Subcutaneous preadipocyte (primary cell): ENCODE data around the gene PAX1. TPM values are rescaled to one million over a fixed set of nuclear protein-coding genes. Genes with fewer than 3 reads are reported as not detected.

Source experiments
- small RNA-seq: library from RNA; depleted of rRNA; stranded (forward); fragments of <200 nt; gene quantifications from one replicate; pipeline ENCODE3, GENCODE V24; 2012
- total RNA-seq: library from RNA; depleted of rRNA; stranded (reverse); fragments of >200 nt; gene quantifications from 2 replicates; pipeline ENCODE4 v1.2.3, GENCODE V29; 2012

Gene PAX1
- not detected in 2 replicates for total RNA-seq

DNA sequence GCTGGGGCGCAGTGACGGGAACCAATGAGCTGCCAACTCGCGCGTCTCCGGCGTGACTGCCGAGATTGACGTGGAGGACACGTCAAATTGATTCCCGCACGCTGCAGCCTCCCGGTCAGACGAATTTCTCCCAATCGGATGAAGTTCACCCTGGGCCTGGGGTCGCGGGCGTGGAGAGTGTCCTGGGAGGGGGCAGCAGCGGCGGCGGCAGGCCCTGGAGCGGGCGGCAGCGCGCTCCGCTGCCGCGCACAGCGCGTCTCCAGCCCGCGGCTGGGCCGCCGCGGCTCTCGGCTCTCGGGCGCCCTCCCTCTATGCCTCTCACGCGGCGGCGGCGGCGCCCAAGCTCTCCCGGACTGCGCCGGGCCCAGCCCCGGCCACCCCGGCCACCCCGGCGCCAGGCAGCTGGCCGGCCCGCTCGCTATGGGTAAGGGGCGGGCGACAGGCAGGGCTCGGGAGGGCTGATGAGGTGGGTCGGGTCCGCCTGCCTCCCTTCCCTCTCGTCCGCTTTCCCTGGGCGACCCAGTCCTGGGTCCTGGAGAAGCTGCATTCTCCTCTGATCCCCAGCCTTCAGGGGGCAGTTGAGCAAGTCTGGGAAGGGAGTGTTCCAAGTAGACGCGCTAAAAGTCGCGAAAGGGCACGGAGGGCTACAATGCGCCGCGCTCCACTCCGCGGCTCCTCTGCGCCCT is at the start of gene PAX1:
Gene PAX1 (plus strand): TSS at position 90 of the 686 bp plus-strand sequence. CDS start 49 bp downstream, at position 139.

Small RNAs within 50 kb of the gene (small RNA-seq; reads per million reads assigned to genes)
- not detected for gene RPL41P1

Other genes with a start within 250 kb of the PAX1 start
- gene NKX2-2, start 191.6 kb upstream of the PAX1 start, total RNA-seq: 0.20 TPM in 1 of 2 replicates, not detected in the other